GM21529 (cell line): ENCODE measurements around the gene MYLK3.
"Not testable (repeated sequence)": the region's sequence is repeated elsewhere in the genome, so short reads cannot be mapped to it uniquely, and the experiment has no call there.

Experiments used
- ATAC-seq: cut with Tn5 transposase; IDR thresholded peaks from one replicate; pipeline ENCODE4 v1.9.1; 2021; ENCODE audit not compliant: unreplicated experiment

MYLK3 gene

DNA sequence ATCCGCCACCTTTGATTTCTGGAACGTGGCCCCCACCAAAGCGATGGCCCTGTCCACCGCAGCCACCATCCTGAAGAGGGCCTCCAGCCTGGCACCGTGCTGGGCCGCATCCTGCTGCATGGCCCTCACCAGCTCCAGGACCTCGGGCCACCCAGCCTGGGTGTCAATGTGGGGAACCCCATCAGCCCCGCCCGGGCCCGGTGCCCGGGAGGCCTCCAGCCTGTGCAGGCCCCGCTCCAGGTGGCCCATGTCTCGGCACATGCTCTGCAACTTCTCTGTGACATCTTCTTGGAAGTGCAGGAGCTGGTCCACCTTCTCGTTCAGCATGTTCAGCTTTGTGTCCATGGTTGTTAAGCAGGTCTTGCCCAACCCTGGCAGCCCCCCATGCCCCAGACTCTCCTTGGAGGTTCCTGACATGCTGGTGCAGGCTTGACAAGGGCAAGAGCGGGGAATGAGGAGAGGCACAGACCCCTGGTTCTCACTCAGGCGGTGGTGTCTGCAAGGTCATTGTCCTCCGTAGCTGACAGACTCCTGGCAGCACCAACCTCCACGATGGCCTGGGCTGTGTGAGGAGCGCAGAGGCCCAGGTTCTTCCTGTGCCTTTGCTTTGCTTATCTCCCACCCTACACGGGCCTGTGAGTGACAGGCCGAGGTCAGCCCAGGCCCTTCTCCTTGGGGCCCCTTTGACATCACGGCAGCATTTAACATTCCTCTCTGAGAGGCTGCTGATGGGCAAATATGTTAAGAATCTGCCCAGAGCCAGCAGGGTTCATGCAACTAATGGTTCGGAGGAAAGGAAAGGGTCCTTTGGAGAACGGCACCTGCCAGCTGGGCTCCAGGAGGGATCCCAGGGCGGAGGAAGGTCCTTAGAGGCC is at the start of gene MYLK3:
Gene MYLK3 (minus strand): TSS at position 568 of the 875 bp plus-strand sequence. CDS start 151 bp downstream, at position 417.
- ATAC-seq, result no peak

DNA sequence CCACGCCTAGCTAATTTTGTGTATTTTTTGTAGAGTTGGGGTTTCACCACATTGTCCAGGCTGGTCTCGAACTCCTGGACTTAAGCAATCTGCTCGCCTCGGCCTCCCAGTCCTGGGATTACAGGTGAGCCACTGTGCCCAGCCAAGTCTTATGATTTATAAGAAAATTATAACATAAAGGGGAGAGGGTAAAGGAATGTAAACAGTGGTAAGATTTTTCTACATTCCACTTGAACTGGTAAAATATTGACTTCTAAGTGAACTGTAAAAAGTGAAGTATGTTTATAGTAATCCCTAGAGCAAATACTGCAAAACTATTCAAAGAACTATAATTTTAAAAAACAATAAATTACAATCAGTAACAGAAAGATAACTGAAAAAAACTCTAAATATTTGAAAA is 49.4 kb upstream of the MYLK3 start:
- ATAC-seq, result no peak

DNA sequence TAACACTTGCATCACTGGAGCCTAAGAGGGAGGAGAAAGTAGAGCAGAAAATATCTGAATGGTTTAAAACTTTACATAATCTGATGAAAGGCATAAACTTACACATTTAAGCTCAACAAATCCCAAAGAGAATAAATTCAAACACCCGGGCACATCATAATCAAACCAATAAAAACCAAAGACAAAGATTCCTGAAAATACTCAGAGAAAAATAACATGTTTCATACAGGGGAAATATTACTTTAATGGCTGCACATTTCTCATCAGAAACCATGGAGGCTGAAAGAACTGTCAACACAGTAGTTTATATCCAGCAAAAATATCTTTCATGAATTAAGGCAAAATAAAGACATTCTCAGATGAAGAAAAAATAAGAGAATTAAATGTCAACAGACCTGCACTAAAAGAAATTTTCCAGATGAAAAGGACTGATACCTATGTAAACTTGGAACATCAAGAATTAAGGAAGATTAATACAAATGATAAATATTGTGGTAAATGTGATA is 48.7 kb upstream of the MYLK3 start:
- no peak for ATAC-seq

DNA sequence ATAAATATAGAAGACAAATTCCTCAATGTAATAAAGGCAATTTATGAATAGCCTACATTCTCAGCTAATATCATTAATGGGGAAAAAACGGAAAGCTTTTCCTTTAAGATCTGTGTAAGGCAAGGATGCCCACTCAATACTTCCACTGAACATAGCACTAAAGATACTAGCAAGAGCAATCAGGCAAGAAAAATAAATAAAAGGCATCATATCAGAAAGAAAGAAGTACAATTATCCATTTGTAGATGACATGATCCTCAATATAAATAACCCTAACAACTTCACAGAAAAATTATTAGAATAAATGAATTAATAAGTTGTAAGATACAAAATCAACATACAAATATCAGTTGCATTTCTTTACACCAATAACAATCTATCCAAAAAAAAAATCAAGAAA is 45.7 kb upstream of the MYLK3 start:
- no peak for ATAC-seq

DNA sequence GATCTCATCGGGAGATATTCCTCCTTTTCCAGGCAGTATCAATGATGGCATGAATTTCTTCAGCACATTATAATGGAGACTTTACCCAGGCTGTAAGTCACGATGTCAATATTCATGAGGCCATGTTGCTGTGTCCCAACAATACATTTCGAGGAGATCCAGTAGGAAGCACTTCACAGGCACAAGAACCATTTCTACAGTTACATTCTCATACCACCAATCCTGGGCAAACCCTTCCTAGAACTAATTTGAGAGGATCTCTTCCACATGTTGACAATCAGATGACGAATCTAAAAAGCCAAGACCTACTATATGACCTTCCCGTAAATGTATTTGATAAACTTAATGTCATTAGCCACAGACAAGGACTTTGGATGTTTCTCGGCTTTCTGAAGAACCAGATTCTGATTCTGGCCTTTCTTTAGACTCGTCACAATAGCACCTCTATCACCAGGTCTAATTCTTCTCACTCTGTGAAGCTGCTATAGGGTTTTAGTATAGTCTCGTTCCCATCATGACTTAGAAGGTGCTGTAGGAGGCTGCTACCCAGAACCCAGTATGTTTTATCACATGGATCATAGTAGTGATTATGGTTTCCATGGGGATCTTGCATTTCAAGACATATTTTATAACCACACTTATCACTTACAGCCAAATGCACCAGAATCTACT is 42.6 kb upstream of the MYLK3 start:
- ATAC-seq, result no peak

DNA sequence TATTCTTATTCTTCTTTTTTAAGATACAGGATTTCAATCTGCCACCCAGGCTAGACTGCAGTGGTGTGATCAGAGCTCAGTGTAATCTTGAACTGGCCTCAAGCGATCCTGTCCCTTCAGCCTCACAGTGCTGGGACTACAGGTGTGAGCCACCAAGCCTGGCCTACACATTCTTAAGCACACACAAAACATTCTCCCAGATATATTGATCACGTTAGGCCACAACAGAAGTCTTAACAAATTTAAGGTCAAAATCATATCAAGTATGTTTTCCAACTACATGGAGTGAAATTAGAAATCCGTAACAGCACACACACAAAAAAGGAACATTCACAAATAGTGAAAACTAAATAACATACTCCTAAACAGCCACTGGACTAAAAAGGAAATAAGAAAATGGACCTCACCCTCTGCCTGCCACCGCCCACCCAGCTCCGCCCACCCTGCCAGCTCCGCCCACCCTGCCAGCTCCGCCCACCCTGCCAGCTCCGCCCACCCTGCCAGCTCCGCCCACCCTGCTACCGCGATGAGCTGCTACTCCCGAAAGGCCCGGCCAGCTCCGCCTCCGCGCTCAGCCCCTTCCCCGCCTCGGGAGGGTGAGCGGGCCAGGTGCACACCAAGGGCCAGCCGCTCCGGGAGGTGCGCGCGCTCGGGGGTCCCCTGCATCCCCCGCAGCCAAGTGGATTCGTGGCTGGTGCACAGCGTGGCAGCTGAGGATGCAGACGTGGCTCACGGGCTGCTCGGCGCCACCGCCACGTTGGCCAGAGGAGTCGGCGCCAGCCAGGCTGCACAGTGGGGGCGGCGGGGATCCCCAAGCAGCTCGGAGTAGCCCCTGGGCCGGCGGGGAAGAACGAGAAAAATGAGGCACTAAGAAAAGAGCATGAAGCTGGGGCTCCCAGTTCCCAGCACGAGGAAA is 41.6 kb upstream of the MYLK3 start:
- ATAC-seq, result peak; percentile 79

DNA sequence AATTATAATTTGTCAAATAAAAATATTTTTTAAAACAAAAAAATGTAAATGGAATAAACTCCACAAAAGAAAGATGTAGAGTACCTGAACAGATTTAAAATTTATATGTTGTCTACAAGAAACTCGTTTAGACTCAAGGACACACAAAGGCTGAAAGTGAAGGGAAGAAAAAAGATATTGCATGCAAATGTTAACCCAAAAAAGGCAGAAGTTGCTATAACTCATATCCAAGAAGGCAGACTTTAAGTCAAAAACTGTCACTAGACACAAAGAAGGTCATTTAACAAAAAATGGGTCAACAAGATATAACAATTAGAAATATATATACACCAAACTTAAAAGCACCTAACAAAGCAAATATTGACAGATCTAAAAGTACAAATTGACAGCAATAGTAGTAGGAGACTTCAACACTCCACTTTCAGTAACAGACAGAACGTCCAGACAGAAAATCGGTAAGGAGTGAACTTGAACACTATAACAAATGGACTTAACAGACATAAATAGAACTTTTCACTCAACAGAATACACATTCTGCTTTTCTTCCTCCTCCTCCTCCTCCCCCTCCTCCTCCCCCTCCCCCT is 40.8 kb upstream of the MYLK3 start:
- no peak for ATAC-seq

DNA sequence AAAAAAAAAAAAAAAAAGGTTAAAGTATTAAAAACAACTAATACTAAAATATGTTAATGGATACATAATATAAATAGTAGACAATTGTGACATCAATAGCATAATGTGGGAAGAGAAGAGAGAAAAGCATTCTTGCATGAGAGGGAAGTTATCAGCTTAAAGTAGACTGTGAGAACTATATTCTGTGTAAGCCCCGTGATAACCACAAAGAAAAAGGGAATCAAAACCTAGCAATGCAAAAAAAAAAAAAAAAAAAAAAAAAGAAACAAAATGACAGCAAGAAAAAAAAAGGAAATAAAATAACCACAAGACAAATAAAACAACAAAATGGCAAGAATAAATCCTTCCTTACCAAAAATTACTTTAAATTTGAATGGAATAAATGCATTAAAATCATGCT is 39.8 kb upstream of the MYLK3 start:
- ATAC-seq, result no peak

DNA sequence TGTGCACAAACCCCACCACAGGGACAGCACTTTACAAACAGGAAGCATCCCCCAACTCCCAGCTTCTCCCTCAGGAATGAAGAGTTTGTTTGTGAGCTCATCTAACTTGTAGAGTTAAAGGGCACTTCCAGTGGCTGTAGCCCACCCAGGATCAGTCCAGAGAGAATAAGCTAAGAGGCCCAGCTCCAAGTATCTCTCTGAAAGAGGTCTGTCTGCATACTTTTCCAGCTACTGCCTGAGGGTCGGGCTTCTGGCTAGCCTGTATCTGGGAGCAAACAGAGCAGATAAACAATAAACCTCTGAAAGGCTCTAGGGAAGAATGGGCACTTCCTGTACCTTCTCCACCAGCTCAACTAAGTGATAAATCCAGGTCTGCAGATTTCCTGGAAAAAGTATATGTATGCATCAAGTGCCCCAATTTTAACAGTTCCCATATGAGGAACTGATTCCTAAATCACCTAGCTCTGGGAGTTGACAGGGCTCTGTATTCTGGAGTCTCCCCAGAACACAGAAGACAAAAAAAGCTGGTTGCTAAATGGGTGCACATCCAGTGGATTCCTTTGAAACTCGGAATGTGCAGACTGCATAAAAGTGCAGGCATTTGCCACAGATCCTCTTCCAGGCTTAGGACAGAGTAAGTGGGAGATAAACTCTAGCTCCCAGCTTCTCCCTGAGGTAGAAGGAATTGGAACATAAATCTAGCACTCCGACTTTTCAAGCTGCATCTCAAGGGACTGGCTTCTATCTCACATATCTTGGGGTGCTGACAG is 37.1 kb upstream of the MYLK3 start:
- ATAC-seq, result no peak

DNA sequence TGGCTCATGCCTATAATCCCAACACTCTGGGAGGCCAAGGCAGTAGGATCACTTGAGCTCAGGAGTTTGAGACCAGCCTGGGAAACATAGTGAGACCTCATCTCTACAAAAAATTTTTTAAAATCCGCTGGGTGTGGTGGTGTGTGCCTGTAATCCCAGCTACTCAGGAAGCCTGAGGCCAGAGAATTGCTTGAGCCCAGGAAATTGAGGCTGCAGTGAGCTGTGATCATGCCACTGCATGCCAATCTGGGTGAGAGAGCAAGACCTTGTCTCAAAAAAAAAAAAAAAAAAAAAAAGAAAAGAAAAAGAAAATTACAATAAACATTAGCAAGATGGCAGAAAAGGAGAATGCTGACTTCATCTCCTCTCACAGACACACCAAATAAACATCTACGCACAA is 36.4 kb upstream of the MYLK3 start:
- not testable (repeated sequence) for ATAC-seq

DNA sequence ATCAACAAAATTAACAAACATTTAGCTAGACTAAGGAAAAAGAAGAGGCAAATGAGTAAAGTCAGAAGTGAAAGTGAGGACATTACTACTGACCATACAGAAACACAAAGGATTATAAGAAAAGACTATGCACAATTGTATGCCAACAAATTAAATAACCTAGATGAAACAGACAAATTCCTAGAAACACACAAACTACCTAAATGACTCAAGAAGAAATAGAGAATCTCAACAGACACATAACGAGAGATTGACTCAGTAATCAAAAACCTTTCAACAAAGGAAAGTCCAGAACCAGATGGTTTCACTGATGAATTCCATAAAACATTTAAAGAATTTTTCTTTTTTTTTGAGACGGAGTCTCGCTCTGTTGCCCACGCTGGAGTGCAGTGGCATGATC is 35.7 kb upstream of the MYLK3 start:
- ATAC-seq, result no peak

DNA sequence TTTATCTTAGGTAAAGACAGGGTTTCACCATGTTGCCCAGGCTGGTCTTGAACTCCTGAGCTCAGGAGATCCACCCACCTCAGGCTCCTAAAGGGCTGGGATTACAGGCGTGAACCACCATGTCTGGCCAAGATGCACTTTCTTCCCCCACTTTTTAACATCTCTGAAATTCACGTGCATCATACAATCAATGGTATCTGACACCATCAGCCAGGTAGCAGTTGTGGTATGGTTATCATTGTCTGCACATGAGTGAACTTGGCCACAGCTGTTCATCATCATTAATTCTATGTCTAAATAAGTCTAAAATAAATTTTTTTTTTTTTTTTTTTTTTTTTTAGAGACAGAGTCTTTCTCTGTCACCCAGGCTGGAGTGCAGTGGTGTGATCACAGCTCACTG is 34.2 kb upstream of the MYLK3 start:
- ATAC-seq, result no peak

DNA sequence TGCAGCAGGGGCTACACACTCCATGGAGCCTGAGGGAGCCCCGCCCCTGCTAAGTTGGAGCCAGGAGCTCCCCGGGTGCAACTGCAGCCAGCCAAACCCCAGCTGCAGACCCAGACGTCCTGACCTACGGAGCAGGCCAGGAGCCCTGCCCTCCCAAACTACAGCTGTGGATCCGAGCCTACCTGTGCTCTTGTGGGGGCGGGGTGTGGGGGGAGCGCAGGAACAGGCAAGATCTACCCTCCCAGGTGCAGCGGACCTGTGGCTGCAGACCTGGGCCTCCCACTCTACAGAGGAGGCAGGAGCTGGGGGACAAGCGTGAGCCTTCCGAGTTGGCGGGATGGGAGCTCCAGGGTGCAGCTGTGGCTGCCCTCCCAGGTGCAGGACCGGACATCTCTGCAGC is 29.7 kb upstream of the MYLK3 start:
- ATAC-seq, result no peak

DNA sequence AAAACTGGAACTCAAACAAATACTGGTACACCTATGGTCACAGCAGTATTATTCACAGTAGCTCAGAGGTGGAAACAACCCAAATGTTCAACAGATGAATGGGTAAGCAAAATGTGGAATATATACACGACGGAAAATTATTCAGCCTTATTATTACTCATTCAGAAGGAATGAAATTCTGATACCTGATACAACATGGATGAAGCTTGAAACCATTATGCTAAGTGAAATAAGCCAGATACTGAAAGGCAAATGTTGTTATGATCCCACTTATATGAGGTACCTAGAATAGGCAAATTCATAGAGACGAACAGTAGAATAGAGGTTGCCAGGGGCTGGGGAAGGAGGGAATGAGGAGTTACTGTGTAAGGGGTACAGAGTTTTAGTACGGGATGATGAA is 27.1 kb upstream of the MYLK3 start:
- peak; percentile 26 for ATAC-seq

DNA sequence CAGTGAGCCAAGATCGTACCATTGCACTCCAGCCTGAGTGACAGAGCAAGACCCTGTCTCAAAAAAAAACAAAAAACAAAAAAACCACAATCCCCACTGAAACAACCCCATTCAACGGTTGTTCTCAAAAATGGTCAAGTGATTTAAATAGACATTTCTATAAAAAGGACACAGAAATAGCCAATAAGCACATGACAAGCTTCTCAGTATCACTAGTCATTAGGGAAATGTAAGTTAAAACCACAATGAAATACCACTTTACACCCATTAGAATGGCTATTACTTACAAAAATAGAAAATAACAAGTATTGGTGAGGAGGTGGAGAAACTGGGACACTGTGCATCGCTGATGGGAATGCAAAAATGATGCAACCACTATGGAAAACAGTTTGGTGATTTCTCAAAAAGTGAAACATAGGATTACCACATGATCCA is 26.6 kb upstream of the MYLK3 start:
- peak; percentile 74 for ATAC-seq

DNA sequence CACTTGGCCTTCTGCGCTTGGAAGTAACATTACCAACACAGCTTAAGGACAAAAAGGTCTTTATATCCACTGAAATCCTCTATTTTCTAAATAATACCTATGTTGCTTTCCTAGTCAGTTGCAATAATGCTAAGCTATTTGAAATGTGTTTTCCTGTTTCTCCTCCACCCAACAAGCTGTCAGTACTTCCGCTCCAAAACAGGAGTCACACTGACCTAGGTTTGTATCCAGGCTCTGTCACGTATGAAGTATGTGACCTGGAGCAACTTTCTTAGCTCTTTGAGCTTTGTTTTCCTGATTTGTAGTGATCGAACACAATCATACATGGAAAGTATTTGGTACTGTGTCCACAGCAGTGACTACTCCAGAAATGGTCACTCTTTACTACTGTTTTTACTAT is 24.3 kb upstream of the MYLK3 start:
- no peak for ATAC-seq

DNA sequence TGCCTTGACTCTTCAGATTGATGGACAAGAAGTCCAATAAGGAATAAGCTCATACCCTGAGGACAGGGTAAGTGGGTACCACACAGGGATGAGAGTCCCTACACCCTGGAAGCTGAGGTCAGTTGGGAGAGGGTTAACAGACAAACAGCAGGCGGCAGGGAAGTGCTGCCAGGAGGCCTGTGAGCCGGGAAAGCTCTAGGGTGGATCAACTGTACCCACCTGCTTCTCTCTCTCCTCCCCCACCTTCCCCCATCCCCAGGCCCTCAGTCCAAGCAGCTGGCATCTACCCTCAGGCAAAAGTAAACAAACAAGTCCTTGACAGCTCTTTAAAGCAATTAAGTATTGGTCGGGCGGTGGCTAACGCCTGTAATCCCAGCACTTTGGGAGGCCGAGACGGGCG is 20.7 kb upstream of the MYLK3 start:
- no peak for ATAC-seq

DNA sequence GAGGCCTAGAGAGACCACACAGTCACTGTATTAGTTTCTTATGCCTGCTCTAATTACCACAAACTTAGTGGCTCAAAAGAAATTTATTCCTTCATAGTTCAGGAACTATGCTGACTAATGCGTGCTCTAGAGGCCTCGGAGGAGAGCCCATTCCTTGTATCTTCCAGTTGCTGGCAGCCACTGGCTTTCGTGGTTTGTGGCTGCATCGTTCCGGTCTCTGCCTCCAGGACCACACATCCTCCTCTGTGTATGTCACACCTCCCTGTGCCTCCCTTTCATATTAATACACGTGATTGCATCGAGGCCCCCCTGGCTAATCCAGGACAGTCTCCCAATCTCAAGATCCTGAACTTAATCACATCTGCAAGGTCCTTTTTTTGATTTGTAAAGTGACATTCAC is 16.9 kb upstream of the MYLK3 start:
- no peak for ATAC-seq

DNA sequence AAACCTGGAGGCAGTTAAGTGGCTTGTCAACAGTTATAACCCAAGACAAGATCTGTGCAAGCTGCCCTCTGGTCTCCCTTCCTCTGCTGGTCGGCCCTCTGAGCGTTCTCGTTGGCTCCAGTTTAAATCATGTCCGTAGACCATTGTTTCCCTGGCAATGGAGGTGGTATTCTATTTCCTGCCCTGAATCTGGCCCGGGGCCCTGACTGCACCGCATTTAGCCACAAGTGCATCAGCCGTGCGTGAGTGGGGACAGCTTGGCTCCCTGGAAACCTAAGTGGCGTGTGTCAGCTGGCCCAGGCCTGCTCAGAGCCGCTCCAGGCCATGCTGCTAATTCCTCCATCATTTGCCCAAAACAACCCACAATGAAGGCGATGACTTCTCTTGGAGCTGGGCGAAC is 15.0 kb upstream of the MYLK3 start:
- ATAC-seq, result no peak

DNA sequence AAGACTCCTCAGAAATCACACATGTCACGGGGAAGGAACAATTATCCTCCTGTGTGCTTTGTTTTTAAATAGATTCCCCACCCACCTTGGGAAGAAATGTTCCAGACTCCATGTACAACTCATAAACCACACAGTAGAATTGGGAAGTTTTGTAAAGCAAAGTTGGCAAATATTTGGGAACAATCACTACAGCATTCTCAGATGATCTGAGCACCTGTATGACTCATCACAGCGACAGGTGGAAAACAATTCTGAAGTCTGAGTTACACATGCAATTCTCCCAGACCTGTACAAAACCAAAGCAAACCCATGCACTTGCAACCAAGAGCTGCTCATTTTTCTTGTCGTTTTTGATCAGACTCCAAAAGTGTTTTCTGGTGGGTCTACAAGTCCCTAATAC is 14.4 kb upstream of the MYLK3 start:
- ATAC-seq, result no peak
